ENCODE results near the gene SYNE3. TPM values are rescaled to one million over a fixed set of nuclear protein-coding genes. Genes with fewer than 3 reads are reported as not detected.

Gene SYNE3
- total RNA-seq, 1 donor from 2014 or later = 0.62 TPM

DNA sequence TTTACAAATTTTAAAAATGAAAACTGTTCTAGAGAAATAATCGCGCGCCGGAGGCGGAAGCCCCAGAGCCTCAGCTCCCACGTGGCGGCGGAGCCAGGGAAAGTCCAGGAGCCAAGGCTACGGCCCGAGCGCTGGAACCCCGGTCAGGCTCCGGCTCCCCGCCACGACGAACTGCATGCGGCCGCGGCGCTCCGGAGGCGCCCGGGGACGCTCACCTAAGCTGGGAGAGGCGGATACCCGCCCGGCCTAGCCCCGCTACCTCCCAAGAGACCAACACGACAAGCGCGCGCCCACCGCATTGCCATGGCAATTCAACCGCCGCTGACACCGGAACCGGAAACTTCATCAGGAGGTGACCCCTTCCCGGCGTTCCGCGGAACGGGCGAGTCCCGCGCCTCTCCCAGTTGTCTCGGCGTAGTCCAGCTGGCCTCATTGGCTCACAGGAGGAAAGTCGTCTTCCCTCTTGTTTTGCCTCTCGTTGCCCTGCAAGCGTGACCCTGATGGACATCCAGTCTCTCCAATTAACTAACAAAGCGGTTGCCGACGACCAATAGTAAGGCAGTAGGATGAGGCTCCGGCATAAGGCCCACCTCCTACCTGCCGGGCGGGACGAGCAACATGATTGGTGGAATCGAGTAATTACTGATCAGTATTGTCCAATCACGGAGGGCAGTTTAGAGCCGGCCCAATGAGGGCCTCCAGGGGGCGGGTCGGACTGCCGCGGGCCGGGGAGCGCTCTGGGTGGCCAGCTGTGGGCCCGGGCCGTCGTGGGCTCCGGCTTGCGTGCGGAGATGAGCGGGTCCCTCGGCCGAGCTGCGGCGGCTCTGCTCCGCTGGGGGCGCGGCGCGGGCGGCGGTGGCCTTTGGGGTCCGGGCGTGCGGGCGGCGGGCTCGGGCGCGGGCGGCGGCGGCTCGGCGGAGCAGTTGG lies 18.1 kb upstream of the SYNE3 start, which contains the start of gene GLRX5:
TSS of gene GLRX5 (plus strand) at position 752 of the 927 bp plus-strand sequence. CDS start at position 792, 40 bp downstream.
- peaks cover 8% of the 10 kb centered on the region for H3K4me1 Mint-ChIP-seq (ENCODE audit: unreplicated experiment)
- peak; percentile 94 for DNase-seq (ENCODE audit: low spot score)
- peaks cover 5% of the 10 kb centered on the region for H3K27me3 Mint-ChIP-seq (ENCODE audit: unreplicated experiment)

DNA sequence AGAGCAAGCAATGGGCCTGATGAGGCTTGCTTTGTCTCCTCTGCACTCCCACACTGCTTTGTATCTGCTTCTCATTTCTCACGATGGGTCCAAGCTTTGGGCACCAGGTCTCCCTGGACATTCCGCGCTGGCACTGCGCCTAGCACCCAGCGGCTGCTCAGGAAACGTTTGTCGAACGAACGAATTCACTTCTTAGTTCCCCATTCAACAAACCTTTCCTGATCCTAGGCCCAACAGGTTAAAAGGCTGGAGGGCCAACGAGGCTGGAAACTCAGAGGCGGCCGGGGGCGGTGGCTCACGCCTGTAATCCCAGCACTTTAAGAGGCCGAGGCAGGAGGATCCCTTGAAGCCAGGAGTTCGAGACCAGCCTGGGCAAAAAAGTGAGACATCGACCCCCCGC lies 17.4 kb upstream of the SYNE3 start:
- no peak for DNase-seq (ENCODE audit: low spot score)
- Mint-ChIP-seq H3K27ac (ENCODE audit: unreplicated experiment) (peak overlapping the region; percentile 92), H3K9me3 (ENCODE audit: unreplicated experiment) (no peaks in the 10 kb centered on the region), H3K4me1 (ENCODE audit: unreplicated experiment) (peaks cover 8% of the 10 kb centered on the region), H3K4me3 (ENCODE audit: unreplicated experiment) (peak overlapping the region; percentile 94), H3K36me3 (ENCODE audit: low read depth, unreplicated experiment) (peaks cover 3% of the 10 kb centered on the region), H3K27me3 (ENCODE audit: unreplicated experiment) (peaks cover 5% of the 10 kb centered on the region)
- TF ChIP-seq, protein P1, sequence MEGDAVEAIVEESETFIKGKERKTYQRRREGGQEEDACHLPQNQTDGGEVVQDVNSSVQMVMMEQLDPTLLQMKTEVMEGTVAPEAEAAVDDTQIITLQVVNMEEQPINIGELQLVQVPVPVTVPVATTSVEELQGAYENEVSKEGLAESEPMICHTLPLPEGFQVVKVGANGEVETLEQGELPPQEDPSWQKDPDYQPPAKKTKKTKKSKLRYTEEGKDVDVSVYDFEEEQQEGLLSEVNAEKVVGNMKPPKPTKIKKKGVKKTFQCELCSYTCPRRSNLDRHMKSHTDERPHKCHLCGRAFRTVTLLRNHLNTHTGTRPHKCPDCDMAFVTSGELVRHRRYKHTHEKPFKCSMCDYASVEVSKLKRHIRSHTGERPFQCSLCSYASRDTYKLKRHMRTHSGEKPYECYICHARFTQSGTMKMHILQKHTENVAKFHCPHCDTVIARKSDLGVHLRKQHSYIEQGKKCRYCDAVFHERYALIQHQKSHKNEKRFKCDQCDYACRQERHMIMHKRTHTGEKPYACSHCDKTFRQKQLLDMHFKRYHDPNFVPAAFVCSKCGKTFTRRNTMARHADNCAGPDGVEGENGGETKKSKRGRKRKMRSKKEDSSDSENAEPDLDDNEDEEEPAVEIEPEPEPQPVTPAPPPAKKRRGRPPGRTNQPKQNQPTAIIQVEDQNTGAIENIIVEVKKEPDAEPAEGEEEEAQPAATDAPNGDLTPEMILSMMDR (IDR thresholded peaks at IDR 0.05; ENCODE audit: unreplicated experiment) = no peak

More for the DNA sequence above, 18.1 kb upstream of the SYNE3 start, which contains the start of gene GLRX5:
- no peaks in the 10 kb centered on the region for H3K9me3 Mint-ChIP-seq (ENCODE audit: unreplicated experiment)
- peaks cover 3% of the 10 kb centered on the region for H3K36me3 Mint-ChIP-seq (ENCODE audit: low read depth, unreplicated experiment)
- TF ChIP-seq, protein P1 (IDR thresholded peaks at IDR 0.05; ENCODE audit: unreplicated experiment) = no peak
- H3K4me3 Mint-ChIP-seq (ENCODE audit: unreplicated experiment) = peak within 1 kb of the TSS; percentile 99
- peak within 1 kb of the TSS; percentile 92 for H3K27ac Mint-ChIP-seq (ENCODE audit: unreplicated experiment)

DNA sequence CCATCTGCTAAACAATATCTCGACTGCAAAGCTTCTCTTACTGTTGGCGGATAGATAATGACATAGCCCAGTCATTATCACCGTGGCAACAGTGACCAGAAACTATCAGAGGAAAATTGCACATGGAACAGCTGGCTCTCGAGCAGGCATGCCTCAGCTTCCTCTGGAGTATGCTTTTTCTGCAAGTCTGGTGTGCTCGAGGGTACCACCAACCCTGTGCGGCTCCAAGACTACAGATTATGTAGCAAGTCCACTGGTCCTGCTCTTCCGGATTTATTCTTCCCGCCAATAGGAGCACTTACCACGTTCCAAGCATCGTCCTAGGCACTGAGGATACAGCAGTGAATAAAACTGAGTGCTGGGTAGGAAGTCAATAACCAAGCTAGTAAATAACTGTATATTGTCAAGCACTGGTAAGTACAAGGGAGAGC lies 17.0 kb upstream of the SYNE3 start:
- Mint-ChIP-seq H3K4me3 (ENCODE audit: unreplicated experiment) (peak overlapping the region; percentile 94), H3K27ac (ENCODE audit: unreplicated experiment) (peak overlapping the region; percentile 92), H3K27me3 (ENCODE audit: unreplicated experiment) (peaks cover 5% of the 10 kb centered on the region), H3K9me3 (ENCODE audit: unreplicated experiment) (no peaks in the 10 kb centered on the region), H3K36me3 (ENCODE audit: low read depth, unreplicated experiment) (peaks cover 3% of the 10 kb centered on the region), H3K4me1 (ENCODE audit: unreplicated experiment) (peaks cover 8% of the 10 kb centered on the region)
- no peak for DNase-seq (ENCODE audit: low spot score)
- TF ChIP-seq, protein P1 (IDR thresholded peaks at IDR 0.05; ENCODE audit: unreplicated experiment) = no peak

DNA sequence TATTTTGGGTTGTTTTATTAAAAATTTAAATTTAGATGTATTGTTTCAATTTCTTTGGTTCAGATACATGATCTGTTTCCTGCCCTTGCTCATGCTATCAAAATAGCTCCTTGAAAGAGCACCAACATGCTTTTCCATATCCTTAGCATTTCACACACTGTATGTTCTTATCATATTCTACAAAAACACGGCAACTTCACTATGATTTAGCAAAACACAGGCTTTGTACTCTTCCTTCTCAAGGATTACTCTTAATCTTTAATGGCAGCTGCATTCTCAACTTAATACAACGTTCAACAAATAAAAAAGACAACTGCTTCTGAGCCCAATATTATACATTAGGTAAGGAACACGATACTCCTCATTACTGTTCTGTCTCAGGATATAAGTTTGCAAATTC lies 15.5 kb upstream of the SYNE3 start:
- TF ChIP-seq, protein P1 (IDR thresholded peaks at IDR 0.05; ENCODE audit: unreplicated experiment) = no peak
- Mint-ChIP-seq H3K27me3 (ENCODE audit: unreplicated experiment) (peaks cover 5% of the 10 kb centered on the region), H3K27ac (ENCODE audit: unreplicated experiment) (no peak overlapping the region), H3K9me3 (ENCODE audit: unreplicated experiment) (no peaks in the 10 kb centered on the region), H3K4me3 (ENCODE audit: unreplicated experiment) (no peak overlapping the region), H3K4me1 (ENCODE audit: unreplicated experiment) (peaks cover 8% of the 10 kb centered on the region), H3K36me3 (ENCODE audit: low read depth, unreplicated experiment) (peaks cover 3% of the 10 kb centered on the region)
- no peak for DNase-seq (ENCODE audit: low spot score)

DNA sequence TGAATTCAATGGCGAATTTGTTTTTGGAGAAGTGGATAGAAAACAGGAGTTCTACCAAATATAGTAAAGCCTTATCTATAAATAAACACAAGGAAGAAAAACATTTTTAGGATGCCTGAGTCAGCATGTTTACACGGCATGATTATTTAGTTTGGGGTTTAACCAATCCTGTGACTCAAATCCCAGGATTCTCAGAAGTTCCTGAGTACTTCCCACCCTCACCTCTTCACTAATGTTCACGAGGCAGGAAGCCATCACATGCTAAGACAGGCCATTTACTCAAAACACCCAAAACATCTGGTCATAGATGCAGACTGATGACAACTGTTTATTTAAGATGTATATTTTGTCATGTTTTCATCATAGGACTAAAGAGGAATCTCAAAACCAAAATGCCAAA lies 15.0 kb upstream of the SYNE3 start:
- TF ChIP-seq, protein P1 (IDR thresholded peaks at IDR 0.05; ENCODE audit: unreplicated experiment) = no peak
- peaks cover 5% of the 10 kb centered on the region for H3K27me3 Mint-ChIP-seq (ENCODE audit: unreplicated experiment)
- peaks cover 8% of the 10 kb centered on the region for H3K4me1 Mint-ChIP-seq (ENCODE audit: unreplicated experiment)
- no peak overlapping the region for H3K4me3 Mint-ChIP-seq (ENCODE audit: unreplicated experiment)
- no peak for DNase-seq (ENCODE audit: low spot score)
- no peaks in the 10 kb centered on the region for H3K9me3 Mint-ChIP-seq (ENCODE audit: unreplicated experiment)
- H3K36me3 Mint-ChIP-seq (ENCODE audit: low read depth, unreplicated experiment) = peaks cover 3% of the 10 kb centered on the region
- no peak overlapping the region for H3K27ac Mint-ChIP-seq (ENCODE audit: unreplicated experiment)

Data from endothelial cell (in vitro differentiated cells).